Urinary bladder (tissue), 4 donors: ENCODE data around the gene CLCC1. TPM values are rescaled to one million over a fixed set of nuclear protein-coding genes. Genes with fewer than 3 reads are reported as not detected.
"Not testable (repeated sequence)": the region's sequence is repeated elsewhere in the genome, so short reads cannot be mapped to it uniquely, and the experiment has no call there.

Experiments
- DNase-seq: peaks from one replicate; pipeline ENCODE4 v3.0.0-alpha.2; 2015; ENCODE audit errors: extremely low spot score
- H3K27ac ChIP-seq: one replicate; pipeline ENCODE4 v1.5.1; 2013; ENCODE audit warnings: low read depth, mild to moderate bottlenecking, moderate library complexity
- H3K36me3 ChIP-seq: one replicate; pipeline ENCODE4 v1.6.1; 2013; ENCODE audit warnings: mild to moderate bottlenecking, moderate library complexity; ENCODE audit not compliant: insufficient read depth
- H3K4me1 ChIP-seq: one replicate; pipeline ENCODE4 v1.6.1; 2013; ENCODE audit warnings: mild to moderate bottlenecking, moderate library complexity; ENCODE audit not compliant: insufficient read depth
- H3K4me3 ChIP-seq: one replicate; pipeline ENCODE4 v1.5.1; 2013; ENCODE audit warnings: low read depth, low read length
- WGBS: extraction: QIAGEN DNeasy Blood & Tissue Kit; methylation state at CpG from one replicate; pipeline ENCODE4 v1.1.7; 2013; 5-methylcytosine and 5-hydroxymethylcytosine counted together
- polyA plus RNA-seq: library from polyadenylated mRNA; stranded (reverse); fragments of 200-250 nt; gene quantifications from one replicate; pipeline ENCODE4 v1.2.3, GENCODE V29; 2013
- total RNA-seq: library from RNA; depleted of rRNA; stranded (reverse); fragments of >200 nt; gene quantifications from one replicate; pipeline ENCODE4 v1.2.3, GENCODE V29; 2014
- donor health status: healthy with polysubstance abuse.
- donor health status: healthy.

Gene CLCC1
- total RNA-seq: 37.7 TPM
- polyA plus RNA-seq: 17.9 TPM

DNA sequence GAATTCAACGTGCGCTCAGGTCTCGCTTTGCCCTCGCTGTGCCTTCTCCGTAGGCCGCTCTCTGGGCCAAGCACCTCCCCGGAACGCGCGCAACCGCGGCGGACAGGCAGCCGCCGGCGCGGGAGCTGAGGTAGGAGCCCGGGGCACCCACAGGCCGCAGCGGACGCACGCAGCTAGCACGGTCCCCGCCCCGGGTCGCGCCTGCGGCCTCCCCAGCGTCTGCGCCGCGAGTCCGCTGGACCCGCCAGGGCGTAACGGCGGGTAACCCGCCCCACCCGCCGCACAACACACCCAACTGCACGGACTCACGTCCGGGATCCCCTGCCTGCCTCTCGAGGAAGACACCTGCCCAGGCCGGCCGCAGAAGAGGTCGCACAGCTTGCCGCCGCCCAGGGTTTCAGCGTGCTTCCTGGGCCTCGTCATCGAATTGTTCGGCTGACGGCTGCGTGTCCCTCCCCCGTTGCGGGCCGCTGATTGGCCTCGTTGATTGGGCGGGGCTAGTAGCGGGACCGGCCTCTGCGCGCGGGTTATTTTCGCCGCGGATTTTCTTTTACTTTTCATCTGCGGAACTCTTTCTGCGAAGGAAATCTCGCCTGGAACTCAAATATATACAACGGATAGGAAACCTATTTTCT lies at the start of gene CLCC1:
Gene CLCC1 (minus strand): TSS at position 433 of the 635 bp plus-strand sequence. CDS start 13,047 bp downstream, outside the sequence.
- peaks cover 3% of the 10 kb centered on the region for H3K4me1 ChIP-seq
- WGBS: under 1% methylated on average over 72 of the region's 72 CpGs
- no peaks in the 10 kb centered on the region for H3K36me3 ChIP-seq
- peak; percentile 75 for DNase-seq
- peak within 1 kb of the TSS; percentile 100 for H3K27ac ChIP-seq
- peak within 1 kb of the TSS; percentile 83 for H3K4me3 ChIP-seq

DNA sequence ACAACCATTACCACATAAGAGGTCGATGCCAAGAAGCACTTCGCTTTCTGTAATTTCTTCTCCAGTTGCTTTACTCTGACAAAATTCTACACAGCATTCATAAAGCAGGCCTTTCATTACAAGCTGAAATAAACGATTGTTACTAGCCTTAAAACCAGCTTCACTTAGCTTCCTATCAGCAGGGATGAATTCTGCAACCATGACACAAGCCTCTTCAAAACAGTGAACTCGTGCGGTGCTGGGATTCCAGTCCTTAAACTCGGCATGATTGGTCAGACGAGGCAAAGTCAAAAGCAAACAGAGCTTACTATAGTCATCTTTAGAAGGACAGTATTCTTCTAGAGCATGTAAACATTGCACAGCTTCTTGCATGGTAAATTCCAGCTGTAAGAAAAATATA lies 48.1 kb upstream of the CLCC1 start:
- DNase-seq: no peak
- peaks cover 3% of the 10 kb centered on the region for H3K36me3 ChIP-seq
- 83% methylated on average over 7 of the region's 7 CpGs for WGBS
- H3K4me3 ChIP-seq: no peak overlapping the region
- no peaks in the 10 kb centered on the region for H3K4me1 ChIP-seq
- H3K27ac ChIP-seq: no peak overlapping the region

DNA sequence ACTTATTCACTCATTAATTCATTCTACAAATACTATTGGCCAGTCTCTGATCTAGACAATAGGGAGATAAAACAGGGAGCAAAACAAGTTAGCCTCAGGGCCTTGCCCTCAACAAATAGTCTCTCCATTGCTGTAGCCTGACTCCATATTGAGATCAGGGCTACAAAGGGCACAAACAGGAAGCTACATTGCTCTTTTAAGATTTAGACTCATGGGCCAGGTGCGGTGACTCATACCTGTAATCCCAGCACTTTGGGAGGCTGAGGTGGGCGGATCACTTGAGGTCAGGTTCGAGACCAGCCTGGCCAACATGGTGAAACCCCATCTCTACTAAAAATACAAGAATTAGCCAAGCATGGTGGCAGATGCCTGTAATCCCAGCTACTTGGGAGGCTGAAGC lies 33.3 kb upstream of the CLCC1 start:
- not testable (repeated sequence) for H3K36me3 ChIP-seq, H3K4me3 ChIP-seq, DNase-seq, H3K4me1 ChIP-seq, H3K27ac ChIP-seq
- 98% methylated on average over 3 of the region's 3 CpGs for WGBS

DNA sequence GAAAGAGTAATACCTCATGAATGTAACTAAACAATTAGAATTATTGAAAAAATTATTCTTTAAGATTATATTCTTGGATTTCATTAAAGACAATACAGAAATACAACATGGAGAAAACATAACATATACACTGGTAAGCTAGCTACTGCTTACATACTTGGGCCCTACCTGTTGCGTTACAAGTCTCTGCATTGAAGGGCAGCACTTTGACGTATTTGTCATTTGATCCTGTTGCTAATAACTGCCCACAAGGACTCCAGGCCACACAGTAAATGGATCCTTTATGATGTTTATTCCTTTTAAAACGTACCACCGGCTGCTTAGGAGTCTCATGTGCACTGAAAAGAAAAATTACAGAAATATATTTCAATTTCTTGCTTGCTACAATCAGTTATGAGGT lies 19.8 kb upstream of the CLCC1 start:
- H3K4me1 ChIP-seq: no peaks in the 10 kb centered on the region
- H3K27ac ChIP-seq: no peak overlapping the region
- no peak for DNase-seq
- 70% methylated on average over 4 of the region's 4 CpGs for WGBS
- H3K4me3 ChIP-seq: no peak overlapping the region
- H3K36me3 ChIP-seq: no peaks in the 10 kb centered on the region

DNA sequence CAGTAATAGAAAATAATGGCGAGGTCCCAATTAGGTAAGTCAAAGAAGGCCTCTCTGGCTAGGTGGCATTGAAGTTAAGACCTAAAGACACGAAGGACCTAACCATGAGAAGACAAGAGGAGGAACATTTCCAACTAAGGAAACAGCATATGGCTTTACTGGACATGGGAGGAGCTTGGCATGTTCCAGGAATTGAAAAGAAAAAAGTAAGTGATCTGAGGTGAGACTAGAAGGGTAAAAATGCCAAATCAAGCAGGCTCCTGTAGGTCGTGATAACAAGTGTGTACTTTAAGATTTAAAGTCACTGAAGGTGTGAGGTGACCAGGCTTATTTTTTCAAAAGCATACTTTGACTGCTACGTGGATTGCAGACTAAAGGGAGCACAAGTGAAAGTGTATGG lies 13.4 kb upstream of the CLCC1 start:
- no peaks in the 10 kb centered on the region for H3K36me3 ChIP-seq

DNA sequence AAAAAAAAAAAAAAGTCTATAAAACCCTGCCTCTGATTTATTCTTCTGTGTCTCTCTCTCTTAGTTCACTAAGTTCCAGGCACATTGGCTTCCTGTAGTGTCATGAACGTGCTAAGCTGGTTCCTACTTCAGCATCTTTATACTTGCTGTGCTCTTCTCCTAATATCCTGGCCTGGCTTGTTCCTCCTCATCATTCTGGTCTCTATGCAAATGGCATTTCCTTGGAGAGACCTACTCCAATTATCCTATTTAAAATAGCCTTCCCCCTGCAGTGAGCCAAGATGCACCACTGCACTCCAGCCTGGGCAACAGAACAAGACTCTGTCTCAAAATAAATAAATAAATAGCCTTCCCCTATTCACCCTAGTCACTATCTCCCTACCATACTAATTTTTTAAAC lies 9.7 kb upstream of the CLCC1 start:
- H3K36me3 ChIP-seq: peaks cover 2% of the 10 kb centered on the region

More for the DNA sequence above, 13.4 kb upstream of the CLCC1 start:
- no peaks in the 10 kb centered on the region for H3K4me1 ChIP-seq
- WGBS: 89% methylated on average over 4 of the region's 4 CpGs
- H3K4me3 ChIP-seq: no peak overlapping the region
- DNase-seq: no peak
- no peak overlapping the region for H3K27ac ChIP-seq

GRCh38 chr1:108969346-108969745 lies 6.1 kb upstream of the CLCC1 start:
- H3K27ac ChIP-seq: no peak overlapping the region
- H3K36me3 ChIP-seq: peaks cover 2% of the 10 kb centered on the region
- H3K4me1 ChIP-seq: no peaks in the 10 kb centered on the region
- H3K4me3 ChIP-seq: no peak overlapping the region
- DNase-seq: no peak

More for the DNA sequence above, 9.7 kb upstream of the CLCC1 start:
- no peak for DNase-seq
- Histone ChIP-seq H3K4me3 (no peak overlapping the region), H3K27ac (no peak overlapping the region), H3K4me1 (no peaks in the 10 kb centered on the region)
- 90% methylated on average over 1 of the region's 1 CpG for WGBS

- peak overlapping the region; percentile 83 for H3K4me3 ChIP-seq
- 18% methylated on average over 12 of the region's 12 CpGs for WGBS
- H3K36me3 ChIP-seq: no peaks in the 10 kb centered on the region
- peak overlapping the region; percentile 100 for H3K27ac ChIP-seq
- peaks cover 3% of the 10 kb centered on the region for H3K4me1 ChIP-seq
- no peak for DNase-seq
These were observed 618 bp downstream of the CLCC1 start for GRCh38 chr1:108962681-108963051.

DNA sequence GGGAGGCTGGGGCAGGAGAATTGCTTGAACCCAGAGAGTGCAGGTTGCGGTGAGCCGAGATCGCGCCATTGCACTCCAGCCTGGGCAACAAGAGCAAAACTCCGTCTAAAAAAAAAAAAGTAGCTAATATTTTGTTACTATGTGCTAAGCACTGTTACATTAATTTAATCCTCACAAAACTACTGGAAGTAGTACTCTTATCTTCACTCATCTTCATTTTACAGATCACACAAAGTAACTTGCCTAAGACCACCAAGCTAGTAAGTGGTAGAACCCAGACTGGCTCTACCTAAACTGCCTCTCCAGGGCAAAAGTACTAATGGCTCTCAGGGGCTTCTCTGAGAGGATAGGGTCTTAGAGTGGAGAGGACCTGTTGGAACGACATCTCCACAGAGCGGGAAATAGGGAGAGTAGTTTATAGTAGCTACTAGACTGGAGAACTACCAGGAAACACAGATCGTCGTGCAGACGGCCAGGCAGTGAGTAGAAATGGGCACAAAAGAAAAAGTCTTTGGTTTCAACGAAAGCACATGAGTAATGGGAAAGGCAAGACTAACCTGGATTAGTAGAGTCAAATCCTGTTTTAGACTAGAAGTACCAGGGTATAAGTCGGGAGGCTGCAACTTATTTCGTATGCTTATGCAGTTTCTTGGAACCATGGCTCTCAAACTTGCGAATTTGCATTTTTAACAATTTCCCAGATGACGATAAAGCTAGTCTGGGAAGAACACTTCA lies 1.4 kb downstream of the CLCC1 start:
- H3K36me3 ChIP-seq: no peaks in the 10 kb centered on the region
- 92% methylated on average over 15 of the region's 15 CpGs for WGBS
- peak overlapping the region; percentile 83 for H3K4me3 ChIP-seq
- no peak for DNase-seq
- H3K4me1 ChIP-seq: peaks cover 3% of the 10 kb centered on the region
- H3K27ac ChIP-seq: no peak overlapping the region

DNA sequence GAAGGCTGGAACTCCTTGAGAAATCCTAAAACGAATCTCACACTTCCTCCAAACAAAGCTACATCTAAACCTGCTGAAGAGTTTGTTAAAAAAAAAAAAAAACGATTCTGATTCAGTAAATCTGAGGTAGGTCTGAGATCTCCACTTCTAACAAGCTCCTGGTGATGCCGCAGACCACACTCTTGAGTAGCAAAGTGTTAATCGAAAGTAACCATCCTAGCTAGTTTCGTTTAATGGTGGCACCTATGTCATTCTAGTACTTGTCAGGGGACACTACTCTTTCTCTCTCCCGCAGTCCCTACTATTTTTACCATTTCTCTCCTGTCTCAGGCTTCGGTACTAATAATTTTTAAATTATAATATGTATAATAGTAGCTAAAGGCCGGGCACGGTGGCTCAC lies 2.1 kb downstream of the CLCC1 start:
- DNase-seq: no peak
- WGBS: 91% methylated on average over 9 of the region's 9 CpGs
- Histone ChIP-seq H3K36me3 (no peaks in the 10 kb centered on the region), H3K27ac (no peak overlapping the region), H3K4me1 (peaks cover 3% of the 10 kb centered on the region), H3K4me3 (no peak overlapping the region)

DNA sequence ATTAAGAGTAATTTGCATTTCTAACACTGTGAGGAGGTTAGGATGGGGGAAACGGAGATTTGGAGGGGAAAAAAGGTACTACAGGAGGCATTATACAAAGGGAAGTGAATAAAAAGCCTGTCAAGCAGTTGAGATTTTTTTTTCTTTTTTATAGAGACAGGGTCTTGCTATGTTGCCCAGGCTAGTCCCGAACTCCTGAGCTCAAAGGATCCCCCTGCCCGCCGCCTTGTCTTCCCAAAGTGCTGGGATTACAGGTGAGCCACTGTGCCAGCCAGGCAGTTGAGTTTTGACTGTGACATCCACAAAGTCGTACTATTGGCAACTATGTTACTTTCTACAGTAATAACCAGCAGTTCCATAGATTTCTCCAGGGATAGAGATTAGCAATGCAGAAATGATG lies 2.6 kb downstream of the CLCC1 start:
- H3K4me1 ChIP-seq: peaks cover 3% of the 10 kb centered on the region
- WGBS: 95% methylated on average over 5 of the region's 5 CpGs

DNA sequence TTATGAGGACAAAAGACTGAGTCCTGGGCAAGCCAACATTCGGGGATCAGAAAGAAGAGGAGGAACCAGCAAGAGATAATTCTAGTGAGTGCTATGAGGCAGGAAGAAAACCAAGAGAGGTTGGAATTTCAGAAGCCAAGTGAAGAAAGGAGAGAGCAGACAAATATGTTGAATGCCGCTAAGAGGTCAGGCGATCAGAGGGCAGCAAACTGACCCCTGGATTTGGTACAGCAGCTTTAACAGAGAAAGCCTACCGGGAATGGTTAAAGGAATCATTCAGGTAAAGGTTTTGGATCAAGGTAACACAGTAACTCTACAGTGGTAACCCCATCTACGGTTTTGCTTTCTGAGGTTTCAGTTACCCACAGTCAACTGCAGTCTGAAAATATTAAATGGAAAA lies 5.4 kb downstream of the CLCC1 start:
- Histone ChIP-seq H3K27ac (no peak overlapping the region), H3K4me3 (no peak overlapping the region), H3K4me1 (peaks cover 3% of the 10 kb centered on the region), H3K36me3 (no peaks in the 10 kb centered on the region)
- DNase-seq: no peak
- WGBS: 87% methylated on average over 5 of the region's 5 CpGs

More for the DNA sequence above, 2.6 kb downstream of the CLCC1 start:
- no peak for DNase-seq
- H3K4me3 ChIP-seq: no peak overlapping the region
- H3K27ac ChIP-seq: no peak overlapping the region
- H3K36me3 ChIP-seq: no peaks in the 10 kb centered on the region

DNA sequence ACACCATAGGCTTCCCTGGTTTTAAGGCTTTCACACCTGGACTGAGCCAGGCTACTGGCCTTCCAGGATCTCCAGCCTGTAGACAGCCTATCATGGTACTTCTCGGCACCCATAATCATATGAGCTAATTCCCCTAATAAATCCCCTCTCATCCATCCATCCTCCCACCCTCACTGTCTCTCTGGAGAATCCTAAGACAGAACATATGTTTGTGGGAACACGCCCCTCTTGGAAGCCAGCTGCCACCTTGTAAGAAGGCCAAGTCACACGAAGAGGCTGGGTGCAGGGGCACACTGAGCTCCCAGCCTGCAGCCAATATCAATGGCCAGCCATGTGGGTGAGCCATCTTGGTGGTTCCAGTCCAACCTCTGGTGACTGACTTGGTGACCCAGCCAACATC lies 7.4 kb downstream of the CLCC1 start:
- H3K4me1 ChIP-seq: no peaks in the 10 kb centered on the region
- no peak overlapping the region for H3K4me3 ChIP-seq
- no peak for DNase-seq
- no peaks in the 10 kb centered on the region for H3K36me3 ChIP-seq
- H3K27ac ChIP-seq: no peak overlapping the region
- WGBS: 77% methylated on average over 3 of the region's 3 CpGs

GRCh38 chr1:108955111-108955510 lies 8.2 kb downstream of the CLCC1 start:
- H3K36me3 ChIP-seq: no peaks in the 10 kb centered on the region
- 95% methylated on average over 3 of the region's 3 CpGs for WGBS

More at GRCh38 chr1:108955111-108955510, 8.2 kb downstream of the CLCC1 start:
- no peaks in the 10 kb centered on the region for H3K4me1 ChIP-seq
- H3K27ac ChIP-seq: no peak overlapping the region
- no peak for DNase-seq
- H3K4me3 ChIP-seq: no peak overlapping the region
